Middle frontal gyrus (tissue), 1 donor: ENCODE measurements around the gene GOLGA5.
"Not testable (repeated sequence)": the region's sequence is repeated elsewhere in the genome, so short reads cannot be mapped to it uniquely, and the experiment has no call there.

Experiments
- DNase-seq: peaks from one replicate; pipeline ENCODE4 v3.0.0-alpha.2; 2015; ENCODE audit warnings: low spot score; ENCODE audit errors: extremely low spot score

The GOLGA5 gene

GRCh38 chr14:92778868-92779565, 15.1 kb upstream of the GOLGA5 start:
- DNase-seq: not testable (repeated sequence)

GRCh38 chr14:92780444-92781232, 13.5 kb upstream of the GOLGA5 start:
- no peak for DNase-seq

GRCh38 chr14:92781350-92781749, 12.8 kb upstream of the GOLGA5 start:
- DNase-seq: no peak

GRCh38 chr14:92783813-92784431, 10.2 kb upstream of the GOLGA5 start:
- DNase-seq: peak; percentile 75

GRCh38 chr14:92785667-92786426, 8.3 kb upstream of the GOLGA5 start:
- no peak for DNase-seq

- no peak for DNase-seq
Observed at GRCh38 chr14:92786427-92786756, 7.7 kb upstream of the GOLGA5 start.

- DNase-seq: no peak
Observed at GRCh38 chr14:92787554-92787953, 6.6 kb upstream of the GOLGA5 start.

- DNase-seq: no peak
Observed at GRCh38 chr14:92789457-92790089, 4.5 kb upstream of the GOLGA5 start.

- DNase-seq: no peak
Observed at GRCh38 chr14:92792885-92793284, 1.2 kb upstream of the GOLGA5 start.

GRCh38 chr14:92794547-92794941, 439 bp downstream of the GOLGA5 start:
- no peak for DNase-seq

- no peak for DNase-seq
Observed at GRCh38 chr14:92794961-92795360, 856 bp downstream of the GOLGA5 start.

- no peak for DNase-seq
Observed at GRCh38 chr14:92797935-92798653, 4.0 kb downstream of the GOLGA5 start.

GRCh38 chr14:92798811-92799210, 4.7 kb downstream of the GOLGA5 start:
- no peak for DNase-seq

- DNase-seq: no peak
Observed at GRCh38 chr14:92800012-92800411, 5.9 kb downstream of the GOLGA5 start.

- DNase-seq: no peak
Observed at GRCh38 chr14:92800525-92800924, 6.4 kb downstream of the GOLGA5 start.

GRCh38 chr14:92801917-92802316, 7.8 kb downstream of the GOLGA5 start:
- DNase-seq: no peak

- no peak for DNase-seq
Observed at GRCh38 chr14:92802678-92803077, 8.6 kb downstream of the GOLGA5 start.

GRCh38 chr14:92813201-92813600, 19.1 kb downstream of the GOLGA5 start:
- no peak for DNase-seq

GRCh38 chr14:92819011-92819597, 25.0 kb downstream of the GOLGA5 start:
- DNase-seq: no peak
